GM18861 (cell line): ENCODE measurements around the gene CPEB3.

Source experiments
- ATAC-seq: cut with Tn5 transposase; IDR thresholded peaks from one replicate; pipeline ENCODE4 v1.9.1; 2021; ENCODE audit not compliant: unreplicated experiment

Gene CPEB3

DNA sequence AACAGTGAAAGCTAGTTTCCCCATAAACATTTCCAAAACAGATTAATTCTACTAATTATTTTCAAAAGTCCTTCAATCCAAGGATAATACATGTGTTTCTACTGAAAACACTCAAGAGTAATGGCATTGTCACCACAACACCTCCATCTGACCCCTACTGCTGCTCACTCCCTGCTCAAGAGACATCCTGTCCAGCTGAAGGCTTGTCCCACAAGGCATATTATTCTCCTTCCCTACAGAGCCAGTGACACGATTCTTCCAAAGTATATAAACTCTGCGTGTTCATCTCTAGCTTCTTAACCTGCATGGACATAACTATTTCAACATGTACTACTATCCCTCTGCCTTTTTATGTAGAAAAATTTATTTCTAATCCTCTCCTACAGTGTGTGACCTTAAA lies 182.1 kb downstream of the CPEB3 start:
- ATAC-seq, result no peak

GRCh38 chr10:92108120-92108519 lies 182.8 kb downstream of the CPEB3 start:
- ATAC-seq, result no peak

DNA sequence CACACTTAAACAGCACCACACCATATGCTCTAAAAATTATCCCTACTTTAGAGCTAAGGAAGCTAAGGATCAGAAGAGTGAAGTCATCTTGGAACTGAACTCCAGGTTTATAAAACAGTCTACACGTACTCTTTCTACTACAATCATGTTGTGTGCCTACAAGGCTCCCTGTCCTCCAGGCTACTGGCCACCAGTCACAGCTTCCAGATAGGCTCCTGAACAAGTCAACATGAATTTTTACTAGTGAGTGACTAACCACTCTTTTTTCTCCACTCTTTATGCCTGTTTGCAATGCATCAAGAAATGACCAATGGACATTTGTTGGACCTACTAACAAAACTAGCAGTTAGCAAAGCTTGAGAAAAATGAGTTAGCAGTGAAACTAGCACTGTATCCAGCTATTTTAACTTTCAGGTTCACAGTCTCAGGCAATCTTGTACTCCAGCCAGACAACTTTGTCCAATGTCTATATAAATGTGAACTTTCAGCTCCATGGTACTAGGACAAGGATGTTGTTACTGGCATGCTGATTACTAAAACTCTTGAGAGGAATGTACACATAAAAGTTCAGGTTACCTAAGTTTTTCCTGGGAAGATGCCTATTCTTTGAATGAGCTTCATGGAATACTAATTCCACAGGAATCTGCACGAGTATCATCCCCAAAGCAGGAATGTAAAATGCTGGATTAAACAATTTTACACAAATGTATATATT lies 187.3 kb downstream of the CPEB3 start:
- no peak for ATAC-seq

- ATAC-seq, result no peak
These were observed 188.2 kb downstream of the CPEB3 start for GRCh38 chr10:92102601-92103213.

- no peak for ATAC-seq
These were observed 195.9 kb downstream of the CPEB3 start for GRCh38 chr10:92094960-92095359.

DNA sequence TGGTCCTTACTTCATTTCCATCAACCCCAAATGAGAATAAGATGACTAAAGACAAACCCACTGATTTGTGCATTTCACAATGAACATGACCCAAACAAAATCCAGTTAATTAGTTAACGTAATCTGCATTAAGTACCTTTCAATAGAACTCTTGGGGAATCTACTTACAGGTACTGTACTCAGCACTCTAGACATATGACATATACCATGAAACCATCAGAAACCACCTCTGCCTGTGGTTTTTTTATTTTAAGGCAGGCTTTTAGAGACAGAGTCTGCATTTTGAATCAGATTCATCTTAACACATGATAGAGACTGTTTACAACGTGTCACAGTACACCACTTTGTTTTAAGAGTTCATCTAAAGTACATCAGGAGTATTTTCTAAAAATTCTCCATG lies 198.9 kb downstream of the CPEB3 start:
- ATAC-seq, result peak; percentile 46

DNA sequence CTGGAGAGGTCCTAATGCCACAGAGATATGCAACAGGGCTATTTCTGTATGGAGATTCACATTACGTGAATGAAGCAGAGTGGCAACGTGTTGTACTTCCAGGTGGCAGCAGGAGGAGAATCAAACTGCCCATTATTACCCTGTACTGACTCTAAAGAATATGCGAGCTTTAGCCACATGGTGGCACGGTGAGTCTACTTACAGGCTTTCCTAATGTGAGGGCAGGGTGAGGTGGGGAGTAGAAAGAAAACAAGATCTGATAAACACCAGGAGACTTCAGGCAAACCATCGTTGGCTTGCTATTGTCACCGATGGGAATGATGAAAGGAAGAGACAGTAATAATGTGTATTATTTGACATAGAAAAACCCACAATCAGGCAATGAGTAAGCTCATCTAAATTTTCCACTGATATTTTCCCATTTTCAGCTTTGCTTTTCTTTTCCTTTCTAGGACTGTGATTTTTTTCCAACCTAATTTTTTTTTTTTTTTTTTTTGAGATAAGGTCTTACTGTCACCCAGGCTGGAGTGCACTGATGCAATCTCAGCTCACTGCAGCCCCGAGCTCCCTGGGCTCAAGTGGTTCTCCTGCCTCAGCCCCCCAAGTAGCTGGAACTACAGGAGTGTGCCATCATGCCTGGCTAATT lies 203.0 kb downstream of the CPEB3 start:
- peak; percentile 93 for ATAC-seq

DNA sequence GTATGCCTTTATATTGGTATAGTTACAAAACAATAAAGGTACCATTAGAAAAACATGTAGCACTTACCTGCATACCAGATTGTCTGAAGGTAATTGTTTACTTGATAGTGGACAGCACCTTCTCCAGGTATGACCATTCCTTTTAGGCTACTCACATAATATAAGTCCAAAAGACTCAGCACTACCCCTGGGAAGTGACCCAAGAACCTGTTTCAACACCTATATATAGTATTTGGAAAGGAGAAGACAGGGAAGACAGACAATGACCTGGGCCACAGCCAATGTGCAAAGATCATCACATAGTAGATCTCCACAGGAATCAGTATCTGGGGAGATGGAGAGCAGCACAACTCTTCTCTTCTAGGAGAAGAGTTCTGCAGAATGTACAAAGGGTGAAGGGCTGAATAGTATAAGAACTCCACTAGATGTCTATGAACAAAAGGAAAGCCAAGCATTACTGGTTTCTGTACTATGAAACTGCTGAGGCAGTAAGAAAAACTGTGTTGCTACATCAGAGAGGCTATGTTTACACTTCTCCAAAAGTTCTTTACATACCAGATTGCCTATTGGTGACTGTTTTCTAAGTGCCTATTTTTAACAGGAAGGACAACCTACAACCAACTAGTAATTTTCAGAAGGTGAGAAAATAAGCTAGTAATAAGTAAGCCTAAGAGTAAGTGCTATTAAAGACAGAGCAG lies 208.1 kb downstream of the CPEB3 start:
- no peak for ATAC-seq

DNA sequence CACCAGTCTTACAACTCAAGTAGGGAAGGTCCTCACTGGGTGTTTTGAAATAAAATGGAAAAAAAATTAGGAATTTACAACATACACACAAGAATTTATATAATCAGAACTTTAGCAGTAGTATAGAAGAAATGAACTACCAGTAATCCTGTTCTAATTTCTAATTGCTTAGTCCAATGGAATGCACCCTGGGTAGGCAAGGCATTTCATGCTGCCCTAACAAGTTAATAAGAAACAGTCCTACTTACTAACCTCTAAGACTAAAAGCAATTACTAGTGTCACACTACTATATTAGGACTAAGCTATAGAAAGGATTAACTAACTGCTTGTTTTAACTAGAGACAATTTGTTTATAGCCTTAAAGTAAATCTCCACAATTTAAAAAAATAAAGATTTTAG lies 209.2 kb downstream of the CPEB3 start:
- no peak for ATAC-seq

GRCh38 chr10:92080244-92080643 lies 210.6 kb downstream of the CPEB3 start:
- ATAC-seq, result no peak

DNA sequence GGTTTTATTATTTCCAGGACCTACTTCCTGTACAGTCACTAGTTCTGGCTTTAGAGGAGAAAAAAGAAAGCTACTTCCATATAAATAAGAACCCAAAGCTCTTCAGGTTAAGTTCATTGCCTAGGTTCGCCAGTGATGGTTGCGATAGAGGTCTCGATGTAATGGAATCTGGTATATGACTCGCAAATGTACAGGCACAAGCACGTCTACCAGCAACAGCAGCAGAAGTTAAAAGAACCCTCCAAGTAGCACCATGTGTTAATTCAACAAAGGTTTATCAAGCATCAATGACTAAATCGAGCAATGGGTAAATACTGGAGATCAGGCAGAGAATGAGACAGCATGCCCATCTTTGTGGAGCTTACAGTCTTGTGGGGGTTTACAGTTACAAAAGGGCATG lies 211.9 kb downstream of the CPEB3 start:
- ATAC-seq, result no peak

GRCh38 chr10:92076722-92077121 lies 214.2 kb downstream of the CPEB3 start:
- ATAC-seq, result no peak

- no peak for ATAC-seq
These were observed 215.0 kb downstream of the CPEB3 start for GRCh38 chr10:92075829-92076228.

GRCh38 chr10:92074126-92074887 lies 216.6 kb downstream of the CPEB3 start:
- ATAC-seq, result no peak

GRCh38 chr10:92068900-92069299 lies 222.0 kb downstream of the CPEB3 start:
- no peak for ATAC-seq

DNA sequence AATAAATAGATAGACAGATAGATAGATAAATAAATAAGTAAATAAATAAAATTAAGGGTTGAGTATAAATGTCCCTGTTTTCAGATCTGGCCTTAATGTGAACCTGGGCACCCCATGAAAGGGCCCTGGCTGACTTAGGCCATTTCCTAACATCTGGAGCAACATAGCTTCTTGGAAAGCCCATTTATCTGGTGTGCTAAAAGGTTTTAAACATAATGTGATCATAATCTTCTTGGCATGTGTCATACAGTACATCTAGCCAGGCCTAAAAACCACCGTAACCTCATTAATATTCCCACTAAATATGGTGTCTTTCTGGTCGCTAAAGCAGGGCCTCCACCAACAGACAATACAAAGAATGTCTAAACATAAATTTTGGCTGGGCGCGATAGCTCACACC lies 224.5 kb downstream of the CPEB3 start:
- ATAC-seq, result no peak

GRCh38 chr10:92064506-92064905 lies 226.4 kb downstream of the CPEB3 start:
- no peak for ATAC-seq

GRCh38 chr10:92062273-92062672 lies 228.6 kb downstream of the CPEB3 start:
- no peak for ATAC-seq

DNA sequence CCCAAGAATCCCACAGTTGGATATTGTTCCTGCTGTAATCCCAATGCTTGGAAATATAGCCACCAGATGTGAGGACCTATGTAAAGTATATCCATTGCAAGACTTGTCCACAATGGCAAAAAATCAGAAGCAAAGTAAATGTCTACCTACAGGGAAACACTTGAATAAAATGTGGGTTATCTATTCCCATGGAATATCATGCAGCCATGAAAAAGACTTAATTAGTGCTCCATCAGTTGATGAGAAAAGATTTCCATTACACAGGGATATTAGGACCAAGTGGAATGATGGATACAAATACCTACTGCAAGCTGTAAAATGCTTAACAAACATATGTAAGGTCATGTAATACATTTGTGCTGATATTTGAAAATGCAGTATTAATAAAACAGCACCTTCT lies 236.1 kb downstream of the CPEB3 start:
- ATAC-seq, result no peak

DNA sequence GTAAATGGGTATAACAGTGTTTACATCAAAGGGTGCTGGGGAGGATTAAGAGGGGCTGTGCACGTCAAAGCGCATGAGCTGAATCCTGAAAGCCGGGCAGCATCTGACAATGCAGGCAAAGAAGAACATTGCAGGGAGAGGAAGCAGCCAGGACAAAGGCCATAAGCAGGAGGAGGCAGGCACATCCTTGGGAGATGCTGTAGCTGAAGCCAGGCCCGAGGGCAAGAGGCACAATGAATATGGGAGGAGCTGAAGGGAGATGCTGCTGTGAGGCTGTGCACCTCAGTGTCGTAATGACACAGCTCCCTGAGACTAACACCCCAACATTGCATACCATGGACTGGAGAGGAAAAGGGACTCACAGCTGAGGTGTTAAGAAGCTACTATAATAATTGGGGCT lies 238.1 kb downstream of the CPEB3 start:
- ATAC-seq, result no peak

DNA sequence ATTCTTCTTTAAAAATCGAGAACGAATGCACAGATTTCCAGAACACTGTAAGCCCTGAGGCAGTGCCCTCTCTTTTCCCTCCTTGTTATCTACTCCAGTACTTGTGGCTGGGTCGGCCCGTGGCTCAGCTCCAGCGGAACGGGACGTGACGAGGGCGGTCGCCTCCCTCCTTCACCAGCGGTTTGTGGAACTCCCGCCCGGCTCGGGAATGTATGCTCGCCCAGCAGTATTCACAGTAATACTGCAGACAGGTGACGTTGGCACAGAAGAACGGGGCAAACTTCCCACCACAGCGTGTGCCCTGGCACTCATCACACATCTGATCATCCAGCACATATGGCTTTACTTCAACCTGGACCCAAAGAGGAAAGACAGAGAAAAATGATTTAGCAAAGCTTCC lies 238.8 kb downstream of the CPEB3 start:
- no peak for ATAC-seq
